ENCODE data around the gene SOHLH2. TPM values are rescaled to one million over a fixed set of nuclear protein-coding genes. Genes with fewer than 3 reads are reported as not detected.

The SOHLH2 gene
- 1 to 10 TPM in 10 of 12 donors, not detected in 2; 2.4 to 5.7 (median 3.7) TPM for polyA plus RNA-seq (ENCODE audit: insufficient read length in 12 of 12)
- long read RNA-seq, donor 1: 0 reads
- long read RNA-seq, donor 2: 0 reads
- long read RNA-seq, donor 3: 0 reads
- long read RNA-seq, donor 4: 0 reads
- long read RNA-seq, donor 5: 0 reads
- long read RNA-seq, donor 6: 0 reads
- long read RNA-seq, donor 7: 0 reads
- long read RNA-seq, donor 8: 0 reads
- long read RNA-seq, donor 9: 0 reads
- long read RNA-seq, donor 10: 0 reads
- long read RNA-seq, donor 11: 0 reads

GRCh38 chr13:36214163-36214921 is at the start of gene SOHLH2:
TSS of gene SOHLH2 (minus strand) at chr13:36214556. CDS start at chr13:36214526, 30 bp downstream.
- no peak for DNase-seq

GRCh38 chr13:36261976-36262375 is 47.6 kb upstream of the SOHLH2 start:
- no peak for DNase-seq

GRCh38 chr13:36261011-36261410 is 46.7 kb upstream of the SOHLH2 start:
- no peak for DNase-seq

GRCh38 chr13:36259361-36260137 is 45.2 kb upstream of the SOHLH2 start:
- DNase-seq: no peak

- DNase-seq: no peak
Measured at GRCh38 chr13:36258831-36259230, 44.5 kb upstream of the SOHLH2 start.

- no peak for DNase-seq
Measured at GRCh38 chr13:36251526-36251925, 37.2 kb upstream of the SOHLH2 start.

- no peak for DNase-seq
Measured at GRCh38 chr13:36251017-36251416, 36.7 kb upstream of the SOHLH2 start.

- no peak for DNase-seq
Measured at GRCh38 chr13:36248700-36249099, 34.3 kb upstream of the SOHLH2 start.

- no peak for DNase-seq
Measured at GRCh38 chr13:36244990-36245389, 30.6 kb upstream of the SOHLH2 start.

- DNase-seq: no peak
Measured at GRCh38 chr13:36244073-36244472, 29.7 kb upstream of the SOHLH2 start.

- DNase-seq: no peak
Measured at GRCh38 chr13:36242761-36243160, 28.4 kb upstream of the SOHLH2 start.

GRCh38 chr13:36231236-36231635 is 16.9 kb upstream of the SOHLH2 start:
- no peak for DNase-seq

- no peak for DNase-seq
Measured at GRCh38 chr13:36224730-36225129, 10.4 kb upstream of the SOHLH2 start.

- no peak for DNase-seq
Measured at GRCh38 chr13:36219883-36220282, 5.5 kb upstream of the SOHLH2 start.

GRCh38 chr13:36217456-36217855 is 3.1 kb upstream of the SOHLH2 start:
- no peak for DNase-seq

- no peak for DNase-seq
Measured at GRCh38 chr13:36212789-36213188, 1.6 kb downstream of the SOHLH2 start.

GRCh38 chr13:36211567-36211966 is 2.8 kb downstream of the SOHLH2 start:
- no peak for DNase-seq

GRCh38 chr13:36210738-36211137 is 3.6 kb downstream of the SOHLH2 start:
- no peak for DNase-seq

- DNase-seq: no peak
Measured at GRCh38 chr13:36207672-36208071, 6.7 kb downstream of the SOHLH2 start.

- DNase-seq: no peak
Measured at GRCh38 chr13:36193151-36193855, 21.1 kb downstream of the SOHLH2 start.

GRCh38 chr13:36192166-36192565 is 22.2 kb downstream of the SOHLH2 start:
- peak; percentile 23 for DNase-seq

GRCh38 chr13:36190771-36191170 is 23.6 kb downstream of the SOHLH2 start:
- DNase-seq: no peak
